HepG2 (cell line): Measurements from ENCODE around the gene ZNF195. TPM values are rescaled to one million over a fixed set of nuclear protein-coding genes. Genes with fewer than 3 reads are reported as not detected.

ENCODE experiments used
- ATAC-seq: fragments of 200-7000 bp; cut with Tn5 transposase; 3 replicates; pipeline ENCODE4 v1.9.1; 2020; ENCODE audit warnings: mild to moderate bottlenecking, moderate library complexity
- BruUV-seq: library from RNA; stranded (reverse); fragments of 400-500 nt; replicated peaks from 2 replicates; lab custom pipeline; 2021; lab: Mats Ljungman, UMichigan
- CTCF ChIA-PET: fragments of 300-600 bp; formaldehyde crosslinking; extraction: SDS; loops from one replicate; lab custom pipeline; 2021; ENCODE audit warnings: low total read pairs, inconsistent platforms, low intra/inter-chr PET ratio; lab: Yijun Ruan, JAX
- POLR2A ChIA-PET: fragments of 350-600 bp; sonication (Branson Sonifier 250); formaldehyde crosslinking; loops from one replicate; lab custom pipeline; 2020; ENCODE audit warnings: antibody characterized with exemption, inconsistent platforms; lab: Yijun Ruan, JAX
- DNase-seq: peaks from one replicate; pipeline ENCODE4 v3.0.0-alpha.2; 2015; ENCODE audit warnings: low spot score
- FAIRE-seq: peaks from 3 replicates; lab custom pipeline; 2011; peaks lifted over from hg19 to GRCh38; lab: Jason Lieb, UNC
- H2AFZ ChIP-seq: one replicate; pipeline ENCODE4 v1.6.1; 2011; ENCODE audit warnings: low read length, inconsistent platforms
- H3K27ac ChIP-seq: fragments of 300-600 bp; 3 replicates; pipeline ENCODE4 v1.8.0; 2011; ENCODE audit warnings: mixed run types, mild to moderate bottlenecking, mixed read lengths, low read length, inconsistent platforms; ENCODE audit not compliant: insufficient read depth; ENCODE audit errors: extremely low read length
- H3K27me3 ChIP-seq, 2 experiments: fragments of 200-600 bp in 1 of 2; 2 replicates in 1 of 2; 3 replicates in 1 of 2; pipeline versions ENCODE4 v1.6.0 to v1.8.0; 2011; ENCODE audit warnings: low read length in 2 of 2, mild to moderate bottlenecking in 2 of 2, moderate library complexity in 2 of 2, inconsistent platforms in 1 of 2; ENCODE audit not compliant: insufficient read depth in 2 of 2, control insufficient read depth in 1 of 2
- H3K36me3 ChIP-seq, 2 experiments: fragments of 200-600 bp in 1 of 2; replicated peaks in 1 of 2; 2 replicates in 1 of 2; 3 replicates in 1 of 2; pipeline versions ENCODE4 v1.5.1 to v1.8.0; 2011; ENCODE audit warnings: low read length in 2 of 2, inconsistent platforms in 1 of 2; ENCODE audit not compliant: insufficient read depth in 2 of 2, control insufficient read depth in 1 of 2
- H3K4me1 ChIP-seq: 2 replicates; pipeline ENCODE4 v1.5.1; 2012; ENCODE audit warnings: low read length, inconsistent platforms; ENCODE audit not compliant: insufficient read depth
- H3K4me2 ChIP-seq: 2 replicates; pipeline ENCODE4 v1.6.0; 2011; ENCODE audit warnings: low read depth, low read length, inconsistent platforms
- H3K4me3 ChIP-seq, 3 experiments: fragments of 200-600 bp in 1 of 3; sonication (generic), shearing (Covaris generic) in 1 of 3; replicated peaks in 1 of 3; 2 replicates each; pipeline ENCODE4 v1.5.1; 2011 to 2016; ENCODE audit warnings: low read length in 3 of 3, inconsistent platforms in 2 of 3, low read depth in 2 of 3, mild to moderate bottlenecking in 2 of 3, control low read depth in 1 of 3, mixed read lengths in 1 of 3; ENCODE audit not compliant: insufficient read depth in 1 of 3
- H3K79me2 ChIP-seq: one replicate; pipeline ENCODE4 v1.6.1; 2011; ENCODE audit warnings: low read length, inconsistent platforms; ENCODE audit not compliant: insufficient read depth
- H3K9ac ChIP-seq: 2 replicates; pipeline ENCODE4 v1.6.0; 2011; ENCODE audit warnings: mild to moderate bottlenecking, low read depth, low read length, inconsistent platforms; ENCODE audit not compliant: insufficient read depth
- H3K9me3 ChIP-seq: 2 replicates; pipeline ENCODE4 v1.5.1; 2012; ENCODE audit warnings: mild to moderate bottlenecking, low read length
- H4K20me1 ChIP-seq: 2 replicates; pipeline ENCODE4 v1.6.0; 2011; ENCODE audit warnings: inconsistent platforms, mild to moderate bottlenecking, low read length, moderate library complexity; ENCODE audit not compliant: insufficient read depth
- ARNTL ChIP-seq: sonication (generic); formaldehyde crosslinking; IDR thresholded peaks from 2 replicates; pipeline ENCODE4 v1.4.0; 2020; ENCODE audit warnings: mild to moderate bottlenecking, missing genetic modification reagents
- MLLT10 ChIP-seq: sonication (generic); formaldehyde crosslinking; IDR thresholded peaks from 2 replicates; pipeline ENCODE4 v1.4.0; 2020; ENCODE audit warnings: missing genetic modification reagents
- POLR2AphosphoS5 ChIP-seq: IDR thresholded peaks from 2 replicates; pipeline ENCODE4 v1.6.1; 2012; ENCODE audit warnings: low read depth, low read length
- ZNF556 ChIP-seq: sonication (generic); formaldehyde crosslinking; IDR thresholded peaks from 2 replicates; pipeline ENCODE4 v1.4.0; 2020; ENCODE audit warnings: mild to moderate bottlenecking, missing genetic modification reagents, borderline replicate concordance
- ZNF646 ChIP-seq: sonication (generic); formaldehyde crosslinking; IDR thresholded peaks from 2 replicates; pipeline ENCODE4 v1.9.0; 2021; ENCODE audit warnings: mild to moderate bottlenecking, missing genetic modification reagents
- WGBS: methylation state at CpG from one replicate; pipeline ENCODE4 v1.1.6; 2017; ENCODE audit warnings: low lambda C conversion rate; 5-methylcytosine and 5-hydroxymethylcytosine counted together
- in situ Hi-C: cut with HindIII; loops from 2 replicates; pipeline ENCODE4 v1.10.0; 2017; ENCODE audit warnings: low pct_unique_long_range_greater_than_20kb; ENCODE audit not compliant: extremely low pct_ligation_motif_present
- intact Hi-C: fragments of 100-400 bp; cut with micrococcal nuclease; formaldehyde crosslinking; loops from one replicate; pipeline ENCODE4 v1.10.0; 2022; ENCODE audit not compliant: unreplicated experiment
- polyA plus RNA-seq, 8 experiments: library from polyadenylated mRNA; depleted of rRNA in 3 of 8; stranded (reverse) in 7 of 8; unstranded in 1 of 8; fragments of >200 nt; fragmentation: Illumina TruSeq in 4 of 8; extraction: Trizol in 4 of 8; gene quantifications; 2 replicates each; pipeline versions ENCODE4 v1.2.1 to v1.2.3, GENCODE V29; 2011 to 2016; ENCODE audit warnings: low read depth in 4 of 8, missing spikeins in 1 of 8, mixed read lengths in 1 of 8; ENCODE audit not compliant: insufficient read depth in 1 of 8
- total RNA-seq, 5 experiments: library from RNA; depleted of rRNA; stranded (reverse); fragments of >200 nt; fragmentation: Illumina TruSeq; extraction: Trizol; gene quantifications; 2 replicates each; pipeline ENCODE4 v1.2.3, GENCODE V29; 2016; ENCODE audit warnings: low read depth in 1 of 5
- TF ChIP-seq, protein P1 (sequence below): sonication (generic); formaldehyde crosslinking; IDR thresholded peaks from 2 replicates; pipeline ENCODE4 v1.8.1; 2023; ENCODE audit warnings: mild to moderate bottlenecking, missing genetic modification reagents, borderline replicate concordance
- TF ChIP-seq, protein P2 (sequence below): sonication (generic); formaldehyde crosslinking; conservative IDR thresholded peaks from 2 replicates; pipeline ENCODE4 v1.4.0; 2020; ENCODE audit warnings: mild to moderate bottlenecking, missing genetic modification reagents, moderate library complexity

ZNF195 gene
- total and polyA plus RNA-seq, 2 of the 13 experiments (the other 11 are each of a cell fraction or from before 2014, with no cell fraction given): 17.3 to 31.4 TPM

DNA sequence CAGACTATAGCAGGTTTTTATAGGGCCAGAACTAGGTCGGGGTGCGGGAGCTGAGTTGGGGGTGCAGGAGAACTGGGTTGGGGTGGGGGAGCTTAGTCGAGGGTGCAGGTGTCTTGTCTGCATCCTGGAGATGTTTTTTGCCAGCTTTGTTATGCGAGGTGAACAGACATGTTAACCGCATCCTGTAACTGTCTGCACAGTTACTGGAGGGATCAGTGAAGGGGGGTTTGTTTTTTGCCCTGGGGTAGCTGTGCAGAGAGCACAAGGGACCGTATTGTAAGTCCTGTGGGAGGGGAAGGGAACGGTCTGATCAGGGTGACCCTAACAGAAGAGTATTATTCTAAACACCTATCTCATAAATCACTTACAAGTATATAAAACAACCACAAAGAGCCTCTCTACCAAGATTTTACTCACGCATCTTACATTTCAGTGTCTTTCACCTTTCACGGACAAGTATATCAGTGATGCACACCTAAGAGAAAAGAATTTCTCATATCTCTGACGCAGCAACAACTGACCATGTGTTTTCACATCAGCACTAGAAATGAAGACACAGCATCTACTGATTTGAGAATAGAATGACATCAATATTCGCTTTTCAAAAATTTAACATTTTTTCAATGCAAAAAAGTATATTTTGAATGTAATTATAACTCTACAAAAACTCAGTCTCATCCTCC lies 20.8 kb downstream of the ZNF195 start:
- Histone ChIP-seq H3K36me3 (peaks cover 24 to 41% of the 10 kb centered on the region in 2 experiments), H3K4me3 (no peak overlapping the region), H3K4me1 (no peaks in the 10 kb centered on the region), H3K27ac (no peak overlapping the region), H2AFZ (no peak overlapping the region), H3K4me2 (no peak overlapping the region), H4K20me1 (no peaks in the 10 kb centered on the region), H3K79me2 (no peaks in the 10 kb centered on the region), H3K9me3 (peaks cover 90% of the 10 kb centered on the region), H3K9ac (no peak overlapping the region), H3K27me3 (no peaks in the 10 kb centered on the region)
- BruUV-seq: no TSS peak
- 89% methylated on average over 11 of the region's 11 CpGs for WGBS
- FAIRE-seq: no peak
- in situ Hi-C loops: no loop called here
- no peak for ATAC-seq
- ChIA-PET POLR2A (no interaction called here), CTCF (no interaction called here)
- no peak for DNase-seq
- TF ChIP-seq, protein P1, sequence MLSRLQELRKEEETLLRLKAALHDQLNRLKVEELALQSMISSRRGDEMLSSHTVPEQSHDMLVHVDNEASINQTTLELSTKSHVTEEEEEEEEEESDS (CRISPR knock-in tag): no peak
- TF ChIP-seq POLR2AphosphoS5: peak; percentile 7; the same call in 1 of the 2 replicates
- intact Hi-C loops: no loop called here

GRCh38 chr11:3357302-3357701 lies 21.6 kb downstream of the ZNF195 start:
- H3K9me3 ChIP-seq: peaks cover 82% of the 10 kb centered on the region
- H4K20me1 ChIP-seq: no peaks in the 10 kb centered on the region
- no peak overlapping the region for H3K4me2 ChIP-seq
- H2AFZ ChIP-seq: no peak overlapping the region
- no peaks in the 10 kb centered on the region for H3K27me3 ChIP-seq
- ATAC-seq (no peak; the same call in 2 of the 3 replicates), FAIRE-seq (no peak), DNase-seq (no peak)
- TF ChIP-seq MLLT10 (no peak), ZNF646 (CRISPR knock-in tag) (no peak), ARNTL (CRISPR knock-in tag) (no peak), ZNF556 (CRISPR knock-in tag) (no peak)
- TF ChIP-seq, protein P2, sequence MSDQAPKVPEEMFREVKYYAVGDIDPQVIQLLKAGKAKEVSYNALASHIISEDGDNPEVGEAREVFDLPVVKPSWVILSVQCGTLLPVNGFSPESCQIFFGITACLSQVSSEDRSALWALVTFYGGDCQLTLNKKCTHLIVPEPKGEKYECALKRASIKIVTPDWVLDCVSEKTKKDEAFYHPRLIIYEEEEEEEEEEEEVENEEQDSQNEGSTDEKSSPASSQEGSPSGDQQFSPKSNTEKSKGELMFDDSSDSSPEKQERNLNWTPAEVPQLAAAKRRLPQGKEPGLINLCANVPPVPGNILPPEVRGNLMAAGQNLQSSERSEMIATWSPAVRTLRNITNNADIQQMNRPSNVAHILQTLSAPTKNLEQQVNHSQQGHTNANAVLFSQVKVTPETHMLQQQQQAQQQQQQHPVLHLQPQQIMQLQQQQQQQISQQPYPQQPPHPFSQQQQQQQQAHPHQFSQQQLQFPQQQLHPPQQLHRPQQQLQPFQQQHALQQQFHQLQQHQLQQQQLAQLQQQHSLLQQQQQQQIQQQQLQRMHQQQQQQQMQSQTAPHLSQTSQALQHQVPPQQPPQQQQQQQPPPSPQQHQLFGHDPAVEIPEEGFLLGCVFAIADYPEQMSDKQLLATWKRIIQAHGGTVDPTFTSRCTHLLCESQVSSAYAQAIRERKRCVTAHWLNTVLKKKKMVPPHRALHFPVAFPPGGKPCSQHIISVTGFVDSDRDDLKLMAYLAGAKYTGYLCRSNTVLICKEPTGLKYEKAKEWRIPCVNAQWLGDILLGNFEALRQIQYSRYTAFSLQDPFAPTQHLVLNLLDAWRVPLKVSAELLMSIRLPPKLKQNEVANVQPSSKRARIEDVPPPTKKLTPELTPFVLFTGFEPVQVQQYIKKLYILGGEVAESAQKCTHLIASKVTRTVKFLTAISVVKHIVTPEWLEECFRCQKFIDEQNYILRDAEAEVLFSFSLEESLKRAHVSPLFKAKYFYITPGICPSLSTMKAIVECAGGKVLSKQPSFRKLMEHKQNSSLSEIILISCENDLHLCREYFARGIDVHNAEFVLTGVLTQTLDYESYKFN (CRISPR knock-in tag): no peak
- intact Hi-C loops: no loop called here
- no peaks in the 10 kb centered on the region for H3K4me1 ChIP-seq
- peaks cover 20 to 32% of the 10 kb centered on the region in 2 experiments for H3K36me3 ChIP-seq
- POLR2A ChIA-PET: no interaction called here
- BruUV-seq: no TSS peak
- no peak overlapping the region for H3K4me3 ChIP-seq
- in situ Hi-C loops: no loop called here
- CTCF ChIA-PET: no interaction called here
- WGBS: 97% methylated on average over 11 of the region's 11 CpGs
- H3K27ac ChIP-seq: no peak overlapping the region
- no peak overlapping the region for H3K9ac ChIP-seq
- H3K79me2 ChIP-seq: no peaks in the 10 kb centered on the region
